CD8-positive, alpha-beta memory T cell (primary cell): ENCODE results near the gene NRDC. TPM values are rescaled to one million over a fixed set of nuclear protein-coding genes. Genes with fewer than 3 reads are reported as not detected.

Experiments used
- CTCF ChIA-PET: fragments of 350-600 bp; sonication (Branson Sonifier 250); formaldehyde crosslinking; loops from one replicate; lab custom pipeline; 2021; ENCODE audit warnings: antibody characterized with exemption; lab: Charles Lee
- POLR2A ChIA-PET: fragments of 350-600 bp; sonication (Branson Sonifier 250); formaldehyde crosslinking; loops from one replicate; lab custom pipeline; 2021; ENCODE audit warnings: antibody characterized with exemption; lab: Charles Lee
- DNase-seq, 5 donors: peaks; one replicate each; pipeline versions ENCODE4 v3.0.0 to v3.0.0-alpha.2; 2020 to 2022; ENCODE audit warnings: mixed read lengths in 1 of 5
- H3K27ac ChIP-seq: one replicate; pipeline ENCODE4 v1.7.0; 2013; ENCODE audit warnings: low read depth, mild to moderate bottlenecking, low read length, moderate library complexity
- H3K27me3 ChIP-seq: 2 replicates; pipeline ENCODE4 v1.7.0; 2013; ENCODE audit warnings: low read length, mild to moderate bottlenecking; ENCODE audit not compliant: insufficient read depth, poor library complexity, severe bottlenecking
- H3K36me3 ChIP-seq: 2 replicates; pipeline ENCODE4 v1.7.0; 2013; ENCODE audit warnings: mild to moderate bottlenecking, low read length, moderate library complexity; ENCODE audit not compliant: insufficient read depth
- H3K4me1 ChIP-seq: 2 replicates; pipeline ENCODE4 v1.7.0; 2013; ENCODE audit warnings: mild to moderate bottlenecking, low read length, moderate library complexity; ENCODE audit not compliant: insufficient read depth
- H3K4me3 ChIP-seq: 2 replicates; pipeline ENCODE4 v1.7.0; 2013; ENCODE audit warnings: mild to moderate bottlenecking, low read length
- H3K9me3 ChIP-seq: 2 replicates; pipeline ENCODE4 v1.7.0; 2013; ENCODE audit warnings: mild to moderate bottlenecking, low read length
- H3K27ac Mint-ChIP-seq, 8 donors: one replicate each; pipeline ENCODE4 v1.8.0; 2020 to 2021; ENCODE audit warnings: mixed read lengths in 8 of 8, mild to moderate bottlenecking in 6 of 8, inconsistent platforms in 3 of 8, moderate library complexity in 3 of 8
- H3K27me3 Mint-ChIP-seq, 2 donors: one replicate each; pipeline ENCODE4 v1.8.0; 2020 to 2021; ENCODE audit warnings: mixed read lengths in 2 of 2, mild to moderate bottlenecking in 1 of 2, moderate library complexity in 1 of 2
- H3K36me3 Mint-ChIP-seq, 3 donors: one replicate each; pipeline ENCODE4 v1.8.0; 2020 to 2021; ENCODE audit warnings: mixed read lengths in 3 of 3, inconsistent platforms in 1 of 3, mild to moderate bottlenecking in 1 of 3
- H3K4me1 Mint-ChIP-seq, 3 donors: one replicate each; pipeline ENCODE4 v1.8.0; 2020 to 2021; ENCODE audit warnings: mixed read lengths in 3 of 3, inconsistent platforms in 1 of 3, mild to moderate bottlenecking in 1 of 3
- H3K4me3 Mint-ChIP-seq, 7 donors: one replicate each; pipeline ENCODE4 v1.8.0; 2020 to 2021; ENCODE audit warnings: mixed read lengths in 7 of 7, mild to moderate bottlenecking in 6 of 7, moderate library complexity in 4 of 7, inconsistent platforms in 2 of 7
- H3K9me3 Mint-ChIP-seq, 5 donors: one replicate each; pipeline ENCODE4 v1.8.0; 2020 to 2022; ENCODE audit warnings: mixed read lengths in 5 of 5, mild to moderate bottlenecking in 3 of 5, moderate library complexity in 2 of 5, inconsistent platforms in 1 of 5
- polyA plus RNA-seq: library from polyadenylated mRNA; unstranded; fragments of 300-500 nt; fragmentation: Illumina TruSeq; gene quantifications from one replicate; pipeline ENCODE4 v1.2.3, GENCODE V29; 2021
- total RNA-seq, 2 experiments: library from RNA; stranded (reverse); gene quantifications; one replicate each; pipeline ENCODE4 v1.2.3, GENCODE V29; 2021

The NRDC gene
- total and polyA plus RNA-seq, 3 experiments from 2014 or later: 83.0 to 139 (median 129) TPM

DNA sequence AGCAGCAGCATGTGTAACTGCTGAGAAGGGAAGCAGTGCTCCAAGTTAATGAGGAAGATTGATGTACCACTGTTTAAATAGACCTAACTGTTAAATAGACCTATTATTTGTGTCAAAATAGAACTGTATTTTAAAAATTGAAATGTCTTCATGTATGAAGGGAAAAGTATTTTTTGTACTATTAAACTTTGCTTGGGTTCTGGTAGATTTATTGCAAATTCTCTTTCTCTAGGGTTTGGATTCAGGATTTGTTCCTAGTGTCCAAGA lies 133.3 kb downstream of the NRDC start:
- Mint-ChIP-seq H3K4me1 (peaks cover 15 to 29% (median 28%) of the 10 kb centered on the region in 3 donors), H3K4me3 (no peak overlapping the region), H3K27ac (peak overlapping the region in 2 of 8 donors; percentile 7 to 11), H3K27me3 (no peaks in the 10 kb centered on the region), H3K9me3 (no peaks in the 10 kb centered on the region), H3K36me3 (peaks cover 0 to 23% (median 12%) of the 10 kb centered on the region in 3 donors)
- H3K27me3 ChIP-seq: no peaks in the 10 kb centered on the region
- H3K9me3 ChIP-seq: no peaks in the 10 kb centered on the region
- DNase-seq: no peak
- POLR2A ChIA-PET: no interaction called here
- CTCF ChIA-PET: no interaction called here
- no peaks in the 10 kb centered on the region for H3K36me3 ChIP-seq
- no peaks in the 10 kb centered on the region for H3K4me1 ChIP-seq
- H3K4me3 ChIP-seq: no peak overlapping the region
- H3K27ac ChIP-seq: no peak overlapping the region

DNA sequence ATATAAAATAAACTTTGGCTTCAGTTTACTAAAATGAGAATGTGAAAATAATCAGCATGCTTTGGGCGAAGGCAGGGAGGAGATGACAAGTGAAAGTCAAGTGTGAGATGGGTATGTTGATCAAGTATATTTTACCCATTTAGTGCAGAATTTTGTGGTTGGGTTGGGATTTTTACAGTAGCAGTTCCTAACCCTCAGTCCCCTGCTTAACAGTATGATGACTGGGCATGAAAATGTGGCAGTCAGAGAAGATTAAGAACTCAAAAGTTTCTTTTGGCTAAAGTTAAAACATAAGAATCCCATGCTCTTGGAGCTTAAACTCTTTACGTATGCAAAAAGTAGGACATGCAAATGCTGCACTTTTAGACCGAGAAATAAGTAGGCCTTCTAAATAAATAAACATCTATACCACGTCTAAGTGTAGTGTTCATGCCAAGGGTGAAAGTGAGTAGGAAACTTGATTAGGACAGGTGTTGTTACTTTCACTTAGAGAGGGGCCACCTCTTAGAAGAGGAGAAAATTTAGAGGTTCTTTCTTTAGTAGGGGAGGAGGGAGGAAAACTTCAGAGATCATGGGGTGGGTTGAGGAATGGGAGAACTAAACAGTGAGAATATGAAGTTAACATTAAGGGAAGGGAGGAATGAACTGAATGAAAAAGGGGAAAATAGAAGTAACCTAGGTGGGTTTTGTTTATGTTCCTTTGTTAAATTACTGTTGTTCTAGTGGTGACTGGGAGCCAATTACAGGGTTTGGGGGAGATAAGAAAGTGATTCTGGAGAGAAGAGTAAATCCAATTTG lies 133.8 kb downstream of the NRDC start:
- Histone ChIP-seq H3K36me3 (no peaks in the 10 kb centered on the region), H3K4me3 (no peak overlapping the region), H3K4me1 (no peaks in the 10 kb centered on the region), H3K27ac (no peak overlapping the region), H3K9me3 (no peaks in the 10 kb centered on the region), H3K27me3 (no peaks in the 10 kb centered on the region)
- CTCF ChIA-PET: no interaction called here
- Mint-ChIP-seq H3K36me3 (peaks cover 0 to 19% (median 12%) of the 10 kb centered on the region in 3 donors), H3K4me1 (peaks cover 19 to 33% (median 33%) of the 10 kb centered on the region in 3 donors), H3K9me3 (no peaks in the 10 kb centered on the region), H3K4me3 (no peak overlapping the region), H3K27me3 (no peaks in the 10 kb centered on the region), H3K27ac (peak overlapping the region in 4 of 8 donors; percentile 7 to 44 (median 18))
- POLR2A ChIA-PET: interaction anchor here (0.7 kb wide), 1 partner anchor 14 kb away, joined by 3 read pairs; no protein-coding TSS in a partner anchor
- DNase-seq: no peak

DNA sequence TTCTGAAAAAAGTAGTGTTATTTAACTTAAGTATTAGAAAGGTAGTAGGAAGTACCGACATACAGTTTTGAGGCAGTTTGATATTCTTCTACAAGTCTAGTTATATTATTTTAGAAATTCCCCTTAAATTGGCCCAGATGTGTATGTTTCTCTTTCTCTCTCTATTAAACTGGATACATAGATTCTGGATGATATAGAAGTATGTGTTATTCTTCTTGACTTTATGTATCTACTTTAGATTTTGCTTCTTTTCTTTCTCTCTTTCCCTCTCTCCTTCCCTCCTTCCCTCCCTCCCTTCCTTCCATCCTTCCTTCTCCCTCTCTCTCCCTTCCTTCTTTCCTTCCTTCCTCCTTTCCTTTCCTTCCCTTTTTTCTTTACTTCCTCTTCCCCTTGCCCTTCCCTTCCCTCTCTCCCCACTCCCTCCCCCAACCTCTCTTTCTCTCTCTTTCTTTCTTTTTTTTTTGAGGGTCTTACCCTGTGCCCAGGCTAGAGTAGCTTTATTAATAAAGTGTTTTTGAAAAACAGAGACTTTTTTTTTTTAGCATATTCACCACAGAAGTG lies 137.3 kb downstream of the NRDC start:
- Histone ChIP-seq H3K27ac (no peak overlapping the region), H3K27me3 (no peaks in the 10 kb centered on the region), H3K4me1 (peaks cover 6% of the 10 kb centered on the region), H3K9me3 (no peaks in the 10 kb centered on the region), H3K36me3 (no peaks in the 10 kb centered on the region), H3K4me3 (no peak overlapping the region)
- peaks cover 32 to 56% (median 48%) of the 10 kb centered on the region in 3 donors for H3K4me1 Mint-ChIP-seq
- H3K27me3 Mint-ChIP-seq: no peaks in the 10 kb centered on the region
- no peaks in the 10 kb centered on the region for H3K9me3 Mint-ChIP-seq
- no peak for DNase-seq
- ChIA-PET CTCF (no interaction called here), POLR2A (interaction anchor here (0.7 kb wide), 1 partner anchor 10 kb away, joined by 3 read pairs; no protein-coding TSS in a partner anchor)
- no peak overlapping the region for H3K27ac Mint-ChIP-seq
- H3K4me3 Mint-ChIP-seq: no peak overlapping the region
- peaks cover 0 to 9% (median 7%) of the 10 kb centered on the region in 3 donors for H3K36me3 Mint-ChIP-seq

DNA sequence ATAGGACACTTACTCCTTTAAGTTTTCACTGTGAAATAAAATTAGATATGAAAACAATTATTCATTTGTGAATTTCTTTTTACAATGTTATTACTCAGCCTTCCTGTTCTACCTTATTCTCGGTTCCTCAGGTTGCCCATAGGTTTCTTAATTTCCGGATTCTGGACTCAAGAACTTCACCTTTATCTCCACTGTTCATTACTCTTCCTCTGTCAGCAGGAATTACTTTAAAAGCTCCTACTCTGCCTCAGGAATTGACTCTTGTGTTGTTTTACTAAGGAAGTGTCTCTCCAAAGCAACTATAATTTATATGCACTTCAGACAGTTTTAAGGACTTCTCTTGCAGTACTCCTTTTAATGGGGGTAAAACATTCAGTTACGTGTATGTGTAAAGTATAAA lies 137.9 kb downstream of the NRDC start:
- Mint-ChIP-seq H3K4me3 (no peak overlapping the region), H3K27me3 (no peaks in the 10 kb centered on the region), H3K27ac (no peak overlapping the region), H3K4me1 (peaks cover 36 to 61% (median 53%) of the 10 kb centered on the region in 3 donors), H3K9me3 (no peaks in the 10 kb centered on the region), H3K36me3 (peaks cover 0 to 9% (median 5%) of the 10 kb centered on the region in 3 donors)
- ChIA-PET CTCF (no interaction called here), POLR2A (no interaction called here)
- no peak for DNase-seq
- peaks cover 7% of the 10 kb centered on the region for H3K4me1 ChIP-seq
- H3K9me3 ChIP-seq: no peaks in the 10 kb centered on the region
- no peak overlapping the region for H3K4me3 ChIP-seq
- H3K27ac ChIP-seq: no peak overlapping the region
- H3K27me3 ChIP-seq: no peaks in the 10 kb centered on the region
- H3K36me3 ChIP-seq: no peaks in the 10 kb centered on the region

Other genes starting within 250 kb of the NRDC start
- under 1 TPM; 0.11 to 0.13 TPM for gene RAB3B, start 112.0 kb upstream of the NRDC start, total RNA-seq
- gene RAB3B, start 112.0 kb upstream of the NRDC start, polyA plus RNA-seq: 0.01 TPM
- gene KTI12, start 155.1 kb upstream of the NRDC start, total RNA-seq: 10 to 100 TPM; 16.4 to 18.1 TPM
- 38.8 TPM for gene KTI12, start 155.1 kb upstream of the NRDC start, polyA plus RNA-seq
- 10 to 100 TPM; 29.9 to 34.7 TPM for gene TXNDC12, start 176.5 kb upstream of the NRDC start, total RNA-seq
- 86.5 TPM for gene TXNDC12, start 176.5 kb upstream of the NRDC start, polyA plus RNA-seq
- gene BTF3L4, start 177.6 kb upstream of the NRDC start, total RNA-seq: 10 to 100 TPM; 31.8 to 32.4 TPM
- 55.0 TPM for gene BTF3L4, start 177.6 kb upstream of the NRDC start, polyA plus RNA-seq